WERI-Rb-1 (cell line): ENCODE measurements around the gene TUBA3C.
"Not testable (repeated sequence)": the region's sequence is repeated elsewhere in the genome, so short reads cannot be mapped to it uniquely, and the experiment has no call there.

Experiments used
- DNase-seq: peaks from one replicate; pipeline ENCODE4 v3.0.0-alpha.2; 2020
- H3K27ac ChIP-seq: fragments of 250-450 bp; sonication (Bioruptor Pico); 2 replicates; pipeline ENCODE4 v1.5.1; 2020; ENCODE audit warnings: mild to moderate bottlenecking, moderate library complexity
- H3K27me3 ChIP-seq: fragments of 250-450 bp; sonication (Bioruptor Pico); 2 replicates; pipeline ENCODE4 v1.5.1; 2021; ENCODE audit warnings: mild to moderate bottlenecking, low read depth, moderate library complexity; ENCODE audit not compliant: insufficient read depth, severe bottlenecking
- H3K36me3 ChIP-seq: fragments of 250-450 bp; sonication (Bioruptor Pico); 2 replicates; pipeline ENCODE4 v1.5.1; 2020; ENCODE audit warnings: mild to moderate bottlenecking, moderate library complexity
- H3K4me3 ChIP-seq: 2 replicates; pipeline ENCODE4 v1.5.1; 2011; ENCODE audit warnings: low read depth, mild to moderate bottlenecking, control low read depth, low read length
- H3K9me3 ChIP-seq: fragments of 250-450 bp; sonication (Bioruptor Pico); 2 replicates; pipeline ENCODE4 v1.5.1; 2021; ENCODE audit warnings: mild to moderate bottlenecking, moderate library complexity; ENCODE audit not compliant: severe bottlenecking
- CTCF ChIP-seq: IDR thresholded peaks from 2 replicates; pipeline ENCODE4 v1.5.1; 2011; ENCODE audit warnings: low read depth, mild to moderate bottlenecking, control low read depth, inconsistent platforms, low read length

The TUBA3C gene

GRCh38 chr13:19181621-19182485 is at the start of gene TUBA3C:
Gene TUBA3C (minus strand): TSS chr13:19181824. CDS start chr13:19181747, 77 bp downstream.
- DNase-seq: no peak
- H3K4me3 ChIP-seq: no peak within 1 kb of the TSS
- no peaks in the 10 kb centered on the region for H3K36me3 ChIP-seq
- no peak for TF ChIP-seq CTCF
- H3K27me3 ChIP-seq: peaks cover 92% of the 10 kb centered on the region
- H3K27ac ChIP-seq: no peak within 1 kb of the TSS
- peaks cover 11% of the 10 kb centered on the region for H3K9me3 ChIP-seq

GRCh38 chr13:19207413-19207812 is 25.8 kb upstream of the TUBA3C start:
- H3K4me3 ChIP-seq, H3K27ac ChIP-seq, DNase-seq, H3K9me3 ChIP-seq, H3K36me3 ChIP-seq: not testable (repeated sequence)
- peaks cover 23% of the 10 kb centered on the region for H3K27me3 ChIP-seq

- not testable (repeated sequence) for H3K9me3 ChIP-seq, H3K27ac ChIP-seq
Measured at GRCh38 chr13:19192622-19193021, 11.0 kb upstream of the TUBA3C start.

GRCh38 chr13:19189911-19190310 is 8.3 kb upstream of the TUBA3C start:
- DNase-seq, H3K36me3 ChIP-seq, H3K9me3 ChIP-seq, H3K27ac ChIP-seq, H3K4me3 ChIP-seq: not testable (repeated sequence)
- peaks cover 64% of the 10 kb centered on the region for H3K27me3 ChIP-seq

More at GRCh38 chr13:19192622-19193021, 11.0 kb upstream of the TUBA3C start:
- not testable (repeated sequence) for H3K4me3 ChIP-seq, H3K36me3 ChIP-seq, DNase-seq
- H3K27me3 ChIP-seq: peaks cover 53% of the 10 kb centered on the region

- not testable (repeated sequence) for DNase-seq, H3K4me3 ChIP-seq, H3K9me3 ChIP-seq, H3K36me3 ChIP-seq, H3K27ac ChIP-seq
- peaks cover 67% of the 10 kb centered on the region for H3K27me3 ChIP-seq
Measured at GRCh38 chr13:19189368-19189767, 7.7 kb upstream of the TUBA3C start.

DNA sequence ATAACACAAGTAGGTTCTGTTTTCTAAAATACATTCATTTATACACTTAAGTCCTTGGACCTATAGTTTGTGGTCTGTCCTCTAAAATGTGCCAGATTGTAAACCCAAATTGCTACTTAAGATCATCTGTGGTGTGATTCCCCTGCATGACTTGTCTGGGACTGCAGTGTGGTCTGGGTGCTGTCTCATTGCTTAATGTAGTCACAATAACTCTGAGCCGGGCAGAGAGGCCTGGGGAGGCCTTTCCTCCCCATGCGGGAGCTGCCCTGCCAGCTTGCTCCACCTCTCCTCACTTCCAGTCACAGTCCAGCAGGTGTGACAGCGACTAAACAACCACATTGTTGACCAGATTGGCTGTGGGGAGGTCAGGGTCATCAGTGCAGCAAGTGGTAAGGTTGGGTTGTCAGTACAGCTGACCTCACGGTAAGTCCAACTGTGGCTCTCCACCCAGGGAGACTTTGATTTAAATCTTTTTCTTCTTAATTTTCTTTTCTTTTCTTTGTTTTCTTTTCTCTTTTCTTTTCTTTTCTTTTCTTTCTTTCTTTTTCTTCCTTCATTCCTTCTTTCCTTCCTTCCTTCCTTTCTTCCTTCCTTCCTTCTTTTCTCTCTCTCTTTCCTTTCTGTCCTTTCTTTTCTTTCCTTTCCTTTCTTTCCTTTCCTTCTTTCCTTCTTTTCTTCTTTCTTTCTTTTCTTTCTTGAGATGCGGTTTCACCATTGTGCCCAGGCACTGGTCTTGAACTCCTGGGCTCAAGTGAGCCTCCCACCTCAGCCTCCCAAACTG is 4.4 kb upstream of the TUBA3C start:
- TF ChIP-seq CTCF: no peak
- Histone ChIP-seq H3K36me3 (no peaks in the 10 kb centered on the region), H3K4me3 (no peak overlapping the region), H3K27me3 (peaks cover 77% of the 10 kb centered on the region), H3K27ac (no peak overlapping the region), H3K9me3 (peaks cover 8% of the 10 kb centered on the region)
- no peak for DNase-seq

DNA sequence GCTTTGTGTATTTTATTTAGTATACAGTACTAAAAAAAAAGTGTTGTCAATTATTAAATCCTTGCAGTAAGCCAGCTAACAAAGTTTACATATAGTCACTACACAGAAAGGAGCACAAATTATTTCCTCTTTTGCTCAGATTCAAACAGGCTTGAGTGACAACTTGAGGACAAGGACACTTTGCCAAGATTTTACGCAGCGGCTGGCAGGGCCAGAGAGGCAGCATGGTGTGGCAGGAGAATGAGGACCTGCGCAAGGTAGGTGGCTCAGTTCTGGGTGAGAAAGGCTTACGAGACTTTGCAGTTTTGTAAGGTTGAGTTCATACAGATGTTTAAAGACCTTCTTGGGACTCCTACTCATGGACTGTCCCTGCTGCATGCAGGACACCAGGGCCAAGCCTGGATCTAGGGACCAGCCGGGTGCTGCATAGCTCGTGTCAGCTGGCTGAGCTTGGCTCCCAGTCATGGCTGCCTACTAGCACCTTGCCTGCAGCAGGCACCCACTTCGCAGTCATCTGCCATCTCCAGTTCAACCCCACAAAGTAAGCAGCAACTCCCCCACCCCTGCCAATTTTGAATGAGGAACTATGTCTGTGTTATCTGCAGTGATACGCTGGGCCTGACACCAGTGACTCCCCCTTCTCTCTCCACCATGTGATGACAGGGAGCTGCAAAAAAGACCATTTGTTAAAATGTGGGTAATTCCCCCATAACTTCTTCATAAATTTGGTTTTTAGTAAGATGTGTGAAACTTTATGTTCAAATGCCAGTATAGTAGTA is 3.7 kb upstream of the TUBA3C start:
- Histone ChIP-seq H3K36me3 (no peaks in the 10 kb centered on the region), H3K4me3 (no peak overlapping the region), H3K27me3 (peaks cover 80% of the 10 kb centered on the region), H3K9me3 (peaks cover 8% of the 10 kb centered on the region), H3K27ac (no peak overlapping the region)
- TF ChIP-seq CTCF: no peak
- no peak for DNase-seq
